GM19397 (cell line): ENCODE measurements around the gene HAPLN1.

Experiments used
- ATAC-seq: cut with Tn5 transposase; IDR thresholded peaks from one replicate; pipeline ENCODE4 v1.9.1; 2021; ENCODE audit warnings: mild to moderate bottlenecking, moderate library complexity; ENCODE audit not compliant: unreplicated experiment

Gene HAPLN1

GRCh38 chr5:83645936-83646335, 74.7 kb downstream of the HAPLN1 start:
- no peak for ATAC-seq

- no peak for ATAC-seq
Measured at GRCh38 chr5:83644301-83644700, 76.4 kb downstream of the HAPLN1 start.

DNA sequence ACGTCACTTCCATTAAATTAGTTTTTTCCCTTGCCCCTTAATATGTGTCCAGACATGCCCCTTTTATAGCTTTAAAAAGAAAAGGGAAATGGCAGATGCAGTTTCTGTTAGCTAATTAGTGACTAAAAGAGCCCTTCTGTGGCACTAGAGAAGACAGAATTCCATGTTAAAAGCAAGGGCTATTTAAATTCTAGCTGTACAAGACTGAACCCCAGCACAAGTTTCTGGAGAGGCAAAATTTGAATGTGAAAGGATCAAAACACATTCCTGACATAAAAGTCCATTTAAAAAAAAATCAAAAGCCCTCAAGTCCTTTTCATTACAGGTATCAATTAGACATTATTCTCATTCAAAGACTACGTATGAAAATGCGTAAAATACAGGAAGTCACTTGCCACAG, 78.7 kb downstream of the HAPLN1 start:
- no peak for ATAC-seq

DNA sequence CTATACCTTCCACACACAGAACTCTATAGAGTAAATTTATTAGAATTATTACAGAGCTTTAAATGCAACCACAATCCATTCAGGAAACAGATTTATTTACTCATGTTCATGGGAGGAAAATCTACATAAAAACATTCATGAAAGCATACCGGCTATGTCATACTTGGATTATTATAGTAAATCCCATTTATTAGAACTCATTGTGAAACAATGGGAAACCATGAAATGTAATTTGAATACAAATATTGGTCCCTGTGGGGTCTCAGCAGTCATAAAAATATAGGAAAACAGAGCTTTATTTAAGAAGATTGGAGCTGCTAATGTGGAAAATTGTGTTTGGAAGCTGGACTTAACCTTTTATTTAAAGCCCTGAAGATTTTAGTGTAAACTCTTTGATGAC, 80.7 kb downstream of the HAPLN1 start:
- ATAC-seq: no peak

DNA sequence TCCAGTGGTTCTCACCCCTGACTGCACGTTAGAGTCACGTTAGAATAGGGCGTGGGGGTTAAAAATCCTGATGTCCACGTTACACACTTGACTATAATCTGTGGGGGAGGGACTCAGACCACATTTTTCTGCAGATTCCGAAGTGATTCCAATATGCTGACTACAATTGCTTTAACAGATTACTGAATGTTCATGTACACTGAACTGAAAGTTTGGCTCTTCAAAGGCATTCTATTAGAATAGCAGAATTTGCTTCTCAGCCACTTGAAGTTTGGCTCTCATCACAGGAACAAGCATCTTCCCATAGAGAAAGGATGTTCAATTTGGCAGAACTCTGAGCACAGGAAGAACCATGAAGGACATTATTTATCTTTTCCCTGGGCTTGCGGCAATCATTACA, 84.5 kb downstream of the HAPLN1 start:
- ATAC-seq: no peak

DNA sequence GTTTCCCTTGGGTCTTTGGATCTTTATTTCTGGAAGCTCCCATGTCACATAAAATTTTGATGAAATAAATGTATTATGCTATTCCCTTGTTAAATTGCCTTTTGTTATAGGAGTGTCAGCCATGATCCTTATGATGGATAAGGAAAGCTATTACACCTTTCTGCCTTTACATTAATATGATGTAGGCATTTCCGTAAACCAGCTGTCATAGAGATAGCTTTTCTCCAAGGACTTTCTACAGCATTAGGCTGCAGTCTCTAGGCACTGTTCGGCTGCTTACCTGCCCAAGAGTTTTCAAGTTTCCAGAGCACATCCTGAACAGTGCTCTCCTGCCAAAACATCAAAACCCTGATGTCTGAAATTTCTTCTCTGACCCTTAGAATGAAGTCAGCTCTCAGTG, 87.4 kb downstream of the HAPLN1 start:
- no peak for ATAC-seq

- ATAC-seq: no peak
Measured at GRCh38 chr5:83632874-83633273, 87.8 kb downstream of the HAPLN1 start.

DNA sequence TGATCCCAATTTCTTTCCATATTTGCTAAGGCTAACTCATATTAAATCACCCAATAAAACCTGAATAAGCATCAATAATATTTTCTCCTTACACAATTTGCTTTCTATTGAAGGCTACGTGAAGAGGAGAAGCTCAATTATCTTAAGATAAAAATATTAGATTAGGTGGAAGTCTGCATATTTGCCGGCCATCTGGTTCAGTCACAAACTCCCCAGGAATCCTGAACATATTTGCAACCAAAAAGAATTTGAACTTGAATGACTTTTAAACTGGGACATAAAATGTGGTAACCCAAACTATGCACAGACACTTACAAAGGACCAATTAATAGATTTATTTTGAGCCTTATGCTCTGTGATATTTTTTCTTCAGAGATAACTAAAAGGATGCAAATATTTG, 92.3 kb downstream of the HAPLN1 start:
- no peak for ATAC-seq

DNA sequence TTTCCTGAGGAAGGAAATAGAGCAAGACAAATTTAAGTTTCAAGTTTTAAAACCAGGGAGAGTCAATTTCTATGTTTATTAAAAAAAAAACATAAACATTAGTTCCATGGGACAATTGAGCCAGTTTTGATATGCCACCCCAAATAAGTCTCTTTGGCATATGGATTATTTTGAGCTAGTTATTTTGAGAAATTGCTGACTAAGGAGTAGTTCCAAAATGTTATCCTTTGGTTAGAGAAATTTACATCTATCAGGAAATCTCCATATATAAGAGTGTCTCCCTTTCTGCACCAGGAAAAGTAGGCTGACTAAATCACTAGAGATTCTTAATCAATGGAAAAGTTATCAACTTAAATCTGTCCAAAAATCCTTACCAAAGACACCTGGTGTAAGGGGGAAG, 105.8 kb downstream of the HAPLN1 start:
- ATAC-seq: no peak

- ATAC-seq: no peak
Measured at GRCh38 chr5:83608122-83608521, 112.5 kb downstream of the HAPLN1 start.

GRCh38 chr5:83595217-83595616, 125.4 kb downstream of the HAPLN1 start:
- no peak for ATAC-seq

GRCh38 chr5:83590966-83591365, 129.7 kb downstream of the HAPLN1 start:
- no peak for ATAC-seq

- ATAC-seq: no peak
Measured at GRCh38 chr5:83589786-83590185, 130.9 kb downstream of the HAPLN1 start.
